Endothelial cell of umbilical vein (primary cell): ENCODE results near the gene SULT1E1.

Experiments
- CTCF ChIP-seq, 2 donors: IDR thresholded peaks; 1 replicate in 1 of 2; 2 replicates in 1 of 2; pipeline ENCODE4 v1.5.1; 2011; ENCODE audit warnings: low read length in 2 of 2, mild to moderate bottlenecking in 2 of 2, moderate library complexity in 2 of 2, control low read depth in 1 of 2, inconsistent platforms in 1 of 2, low read depth in 1 of 2; ENCODE audit not compliant: insufficient read depth in 1 of 2; ENCODE audit errors: extremely low read depth in 1 of 2
- GATA2 ChIP-seq: IDR thresholded peaks from 2 replicates; pipeline ENCODE4 v1.7.0; 2011; ENCODE audit warnings: low read depth, mild to moderate bottlenecking, moderate library complexity, mixed read lengths, low read length; ENCODE audit not compliant: insufficient read length, insufficient read depth
- POLR2AphosphoS5 ChIP-seq: IDR thresholded peaks from 2 replicates; pipeline ENCODE4 v1.6.1; 2012; ENCODE audit warnings: low read depth, mild to moderate bottlenecking, control low read depth, low read length, moderate library complexity; ENCODE audit not compliant: insufficient read depth

- TF ChIP-seq GATA2 (peak; percentile 43), CTCF (IDR thresholded peaks at IDR 0.05; ENCODE audit: extremely low read depth in 1 of 2, insufficient read depth in 1 of 2, low read depth in 1 of 2, low read length in 2 of 2) (no peak), POLR2AphosphoS5 (peak; percentile 77)
These were observed 59.3 kb downstream of the SULT1E1 start for GRCh38 chr4:69800599-69800998.
